HG03159 (cell line): Measurements from ENCODE around the gene RBM38.
A peak's percentile ranks its signal among the peaks of the same experiment; 100 is the strongest.

Source experiments
- ATAC-seq: cut with Tn5 transposase; IDR thresholded peaks from one replicate; pipeline ENCODE4 v1.9.1; 2021; ENCODE audit warnings: mild to moderate bottlenecking, moderate library complexity; ENCODE audit not compliant: unreplicated experiment

RBM38 gene

DNA sequence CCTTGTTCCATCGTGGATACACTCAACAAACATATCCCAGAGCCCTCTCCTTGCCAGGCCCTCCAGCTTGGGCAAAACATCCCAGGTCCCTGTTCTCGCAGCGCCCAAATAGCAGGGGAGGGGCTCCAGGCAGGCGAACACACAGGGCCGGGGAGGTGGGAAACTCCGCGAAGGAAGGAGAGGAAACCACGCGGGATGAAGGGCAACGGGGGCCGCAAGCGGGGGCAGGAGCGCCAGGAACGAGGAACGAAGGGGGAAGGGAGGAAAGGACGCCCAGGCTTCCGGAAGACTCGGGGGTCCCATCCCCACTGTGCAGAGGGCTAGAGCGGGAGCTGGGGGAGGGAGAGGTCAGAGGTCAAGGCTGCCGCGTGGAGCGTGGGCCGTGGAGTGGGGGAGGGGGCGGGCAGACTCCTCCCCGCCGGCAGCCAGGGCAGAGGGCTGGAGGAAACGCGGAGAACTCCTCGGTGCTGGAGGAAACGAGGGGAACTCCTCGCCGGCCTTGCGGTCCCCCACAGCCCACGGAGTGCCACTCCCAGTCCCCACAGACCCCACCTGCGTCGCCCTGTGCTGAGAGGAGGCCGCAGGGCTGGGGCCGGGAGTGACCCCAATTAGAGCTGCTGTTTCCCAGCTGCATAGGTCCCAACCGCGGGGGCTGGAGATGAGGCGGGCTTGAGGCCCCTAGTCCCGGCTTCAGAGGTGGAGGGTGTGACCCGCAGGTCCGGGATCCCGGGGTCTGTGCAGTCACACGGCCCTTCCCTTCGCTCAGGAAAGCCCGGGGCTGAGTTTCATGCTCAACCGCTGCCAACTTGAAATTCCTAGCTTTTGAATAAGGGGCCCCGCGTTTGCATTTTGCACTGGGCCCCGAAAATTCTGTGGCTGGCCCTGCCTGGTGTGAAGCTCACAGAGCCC is 1.2 kb upstream of the RBM38 start:
- no peak for ATAC-seq

DNA sequence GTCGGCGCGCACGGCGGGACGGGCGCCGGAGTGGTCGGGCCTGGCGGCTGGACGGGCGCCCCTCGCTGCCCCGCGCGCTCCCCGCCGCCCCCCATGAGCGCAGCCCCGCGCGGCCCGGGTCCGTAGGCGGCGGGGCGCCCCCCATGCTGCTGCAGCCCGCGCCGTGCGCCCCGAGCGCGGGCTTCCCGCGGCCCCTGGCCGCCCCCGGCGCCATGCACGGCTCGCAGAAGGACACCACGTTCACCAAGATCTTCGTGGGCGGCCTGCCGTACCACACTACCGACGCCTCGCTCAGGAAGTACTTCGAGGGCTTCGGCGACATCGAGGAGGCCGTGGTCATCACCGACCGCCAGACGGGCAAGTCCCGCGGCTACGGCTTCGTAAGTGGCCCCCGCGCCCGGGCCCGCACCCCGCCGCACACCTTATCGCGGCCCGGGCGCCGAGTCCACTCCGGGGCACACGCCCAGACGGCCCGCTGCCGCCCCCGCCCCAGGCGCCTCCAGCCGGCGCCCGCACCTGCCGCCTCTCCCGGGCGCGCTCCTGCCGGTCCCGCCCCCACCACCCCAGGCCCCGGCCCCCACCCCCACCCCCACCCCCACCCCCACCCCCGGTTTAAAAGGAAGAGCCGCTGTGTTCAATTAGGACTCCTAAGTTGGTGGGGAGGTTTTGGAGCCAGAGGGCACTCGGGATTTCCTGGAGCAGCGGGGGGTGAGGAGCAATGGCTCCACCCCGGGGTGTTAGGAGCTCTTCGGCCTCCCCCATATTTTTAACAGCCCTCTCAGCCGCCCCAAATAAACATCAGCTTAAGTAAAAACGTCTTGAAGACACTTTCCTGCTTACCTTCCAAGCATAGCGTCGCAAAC is 474 bp downstream of the RBM38 start:
- no peak for ATAC-seq

DNA sequence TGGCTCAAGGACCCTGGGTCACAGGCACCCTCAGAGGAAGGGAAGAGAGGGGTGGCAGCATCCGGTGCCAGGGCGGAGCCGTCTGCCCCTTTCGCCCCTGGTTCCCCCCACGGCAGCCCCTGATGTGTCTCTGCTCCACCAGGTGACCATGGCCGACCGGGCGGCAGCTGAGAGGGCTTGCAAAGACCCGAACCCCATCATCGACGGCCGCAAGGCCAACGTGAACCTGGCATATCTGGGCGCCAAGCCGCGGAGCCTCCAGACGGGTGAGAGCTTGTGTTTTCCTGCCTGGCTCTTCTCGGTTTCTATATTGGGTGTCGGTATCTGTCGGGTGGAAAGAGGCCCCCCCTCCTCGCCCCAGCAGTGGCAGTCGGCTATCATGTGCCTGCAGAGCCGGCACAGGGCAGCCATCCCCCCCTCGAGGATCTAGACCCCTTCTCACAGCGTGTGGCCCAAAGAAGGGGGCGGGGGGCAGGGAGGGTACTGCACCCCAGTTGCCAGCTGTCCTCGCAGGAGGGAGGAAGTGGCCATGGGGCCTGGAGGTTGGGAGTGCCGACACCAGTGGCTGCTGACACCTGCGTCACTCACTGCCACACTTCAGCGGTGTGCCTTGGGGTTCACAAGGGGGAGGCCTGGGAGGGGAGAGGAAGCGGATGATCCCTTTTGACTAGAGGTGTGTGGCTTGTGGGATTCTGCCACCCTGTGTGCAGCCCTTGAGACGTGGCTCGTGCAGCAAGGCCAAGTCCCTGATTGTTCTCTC is 1.5 kb downstream of the RBM38 start:
- no peak for ATAC-seq

DNA sequence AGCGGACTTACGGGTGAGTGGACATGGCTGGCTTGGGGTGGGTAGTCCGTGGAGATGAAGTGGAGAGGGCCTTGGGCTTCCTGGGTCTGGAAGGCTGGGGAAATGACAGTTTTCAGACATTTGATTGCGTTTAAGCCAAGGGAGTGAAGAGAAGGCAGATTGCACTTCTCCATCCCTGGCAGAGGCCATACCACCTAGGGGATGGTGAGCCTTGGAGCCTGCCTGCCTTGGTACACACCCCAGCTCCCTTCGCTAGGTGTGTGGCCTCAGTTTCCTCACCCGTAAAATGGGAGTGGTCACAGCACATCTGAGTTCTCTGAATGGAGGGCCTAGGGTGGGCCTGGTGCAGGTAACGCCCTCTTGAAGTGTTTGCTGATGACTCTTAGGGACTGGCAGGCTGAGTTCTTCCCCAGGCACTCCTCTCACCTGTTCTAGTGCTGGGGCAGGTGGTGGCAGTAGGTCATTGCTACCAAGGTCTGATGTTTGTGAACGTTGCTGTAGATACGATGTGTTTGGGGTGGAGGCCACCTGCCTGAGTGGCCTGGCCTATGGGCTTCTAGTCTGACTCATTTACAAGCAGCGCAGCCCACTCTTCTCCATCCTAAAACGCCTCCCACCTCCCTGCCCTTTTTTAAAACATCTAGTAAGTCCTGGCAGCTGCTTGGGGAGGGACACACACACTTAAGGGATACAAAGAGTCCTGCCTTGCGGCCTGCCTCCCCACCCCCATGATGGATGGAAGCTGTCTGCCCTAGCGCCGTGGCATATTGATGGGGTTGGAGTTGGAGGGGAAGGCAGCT is 2.3 kb downstream of the RBM38 start:
- ATAC-seq, result no peak

DNA sequence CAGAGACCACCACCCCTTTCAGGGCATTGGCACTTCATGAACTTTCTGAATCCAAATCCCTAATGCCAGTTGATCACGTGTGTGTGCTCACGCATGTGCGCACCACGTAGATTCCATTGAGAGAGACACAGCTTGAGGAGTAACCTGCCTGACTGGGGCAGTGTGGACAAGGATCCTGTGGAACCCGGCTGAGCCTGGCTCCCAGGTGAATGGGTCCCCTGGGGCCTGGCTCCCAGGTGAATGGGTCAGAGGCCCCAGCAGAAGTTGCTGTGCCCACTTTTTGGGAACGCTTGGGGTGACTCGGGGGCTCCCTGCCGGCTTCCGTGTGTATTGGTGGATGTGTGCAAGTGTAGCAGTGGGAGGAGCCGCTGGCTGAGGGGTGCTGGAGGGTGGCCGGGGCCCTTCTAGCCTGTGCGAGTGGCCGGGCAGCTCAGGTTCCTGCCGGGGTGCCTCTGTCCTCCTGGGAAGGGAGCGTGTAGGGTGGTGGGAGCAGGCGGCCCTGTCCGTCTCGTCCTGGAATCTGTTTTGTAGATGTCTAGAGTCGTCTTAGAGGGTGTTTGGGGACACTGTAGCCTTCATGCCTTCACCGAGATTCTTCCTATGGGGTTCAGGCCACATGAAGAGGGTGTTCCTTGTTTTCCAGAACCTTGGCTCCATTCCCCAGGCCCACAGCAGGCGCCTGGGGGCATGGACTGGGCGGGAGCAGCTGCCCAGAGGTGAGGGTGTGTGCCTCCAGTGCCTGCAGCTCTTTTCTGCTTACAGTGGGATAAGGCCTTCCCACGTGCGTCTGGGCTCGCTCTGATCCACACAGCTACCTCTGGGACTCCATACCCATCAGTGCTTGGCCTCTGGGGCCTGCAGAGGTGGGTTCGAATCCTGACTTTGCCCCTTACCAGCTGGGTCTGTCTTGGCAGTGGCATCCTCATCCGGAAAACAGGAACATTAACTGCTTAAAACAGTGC is 3.2 kb downstream of the RBM38 start:
- ATAC-seq, result no peak

DNA sequence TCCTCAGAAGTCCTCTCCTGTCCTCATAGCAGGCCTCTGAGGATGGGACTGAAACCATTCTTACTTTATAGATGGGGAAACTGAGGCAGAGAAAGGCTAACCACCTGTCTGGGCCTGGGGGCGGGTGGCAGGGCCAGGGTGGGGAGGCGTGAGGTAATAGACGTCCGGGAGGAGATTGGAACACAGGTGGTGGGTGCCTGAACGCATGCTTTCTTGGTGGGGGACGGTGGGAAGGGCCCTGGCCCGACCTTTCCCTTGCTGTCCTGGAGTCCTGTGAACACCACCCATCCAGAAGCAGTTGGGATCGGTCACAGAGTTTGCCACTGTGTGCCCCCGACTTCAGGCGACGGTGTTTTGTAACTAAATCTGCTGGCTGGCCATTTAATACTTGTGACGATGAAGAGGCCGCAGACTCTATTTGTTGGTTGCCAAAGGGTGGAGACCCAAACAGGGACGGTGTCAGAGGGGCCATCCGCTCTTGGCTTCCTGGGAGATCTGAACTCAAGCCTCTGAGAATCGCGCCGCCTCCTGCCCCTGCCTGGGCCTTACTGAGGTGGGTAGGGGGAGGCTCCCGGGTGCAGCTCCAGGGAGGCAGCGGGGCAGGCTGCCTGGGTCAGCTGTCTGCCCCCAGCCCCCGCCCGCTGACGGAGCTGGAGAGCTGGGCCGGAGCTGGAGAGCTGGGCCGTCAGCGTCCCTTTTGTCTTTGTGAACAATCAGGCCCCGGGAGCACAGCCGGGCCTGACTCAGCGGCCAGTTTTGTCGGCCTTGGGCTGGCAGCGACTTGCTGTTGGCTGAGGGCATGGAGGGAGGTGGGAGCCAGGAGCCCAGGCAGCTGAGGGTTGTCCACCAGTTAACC is 4.1 kb downstream of the RBM38 start:
- ATAC-seq, result no peak

DNA sequence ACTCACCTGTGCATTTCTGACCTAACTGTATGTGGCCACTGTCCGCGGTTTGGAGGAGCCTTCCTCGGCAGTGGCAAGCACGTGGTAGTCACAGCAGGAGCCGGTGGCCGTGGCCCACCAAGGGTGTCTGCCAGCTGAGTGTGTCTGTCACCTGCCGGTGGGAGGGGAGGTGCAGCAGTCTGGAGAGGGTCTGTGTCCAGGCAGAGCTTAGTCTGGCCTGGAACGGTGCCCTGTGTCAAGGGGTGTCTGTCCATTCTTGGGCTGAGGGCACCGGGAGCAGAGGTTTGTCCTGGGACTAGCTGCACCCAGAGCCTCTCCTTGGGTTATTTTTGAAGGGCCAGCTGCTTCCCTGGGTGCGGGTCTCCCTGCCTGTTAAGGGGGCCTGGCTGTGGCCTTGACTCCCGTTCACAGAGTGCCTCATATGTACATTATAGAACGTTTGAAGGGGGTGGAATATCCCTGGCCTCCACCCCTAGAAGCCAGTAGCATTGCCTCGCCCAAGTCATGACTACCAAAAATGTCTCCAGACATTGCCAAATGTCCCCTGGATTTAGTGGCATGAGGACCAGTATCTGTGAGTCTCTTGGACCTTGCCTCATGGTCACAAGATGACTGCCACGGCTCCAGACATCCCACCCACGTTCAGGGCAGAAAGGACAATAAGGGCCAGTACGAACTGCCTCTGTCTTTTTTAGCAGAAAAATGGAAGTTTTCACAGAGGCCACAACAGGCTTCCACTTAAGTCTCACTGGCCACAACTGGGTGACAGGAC is 5.2 kb downstream of the RBM38 start:
- ATAC-seq, result no peak

DNA sequence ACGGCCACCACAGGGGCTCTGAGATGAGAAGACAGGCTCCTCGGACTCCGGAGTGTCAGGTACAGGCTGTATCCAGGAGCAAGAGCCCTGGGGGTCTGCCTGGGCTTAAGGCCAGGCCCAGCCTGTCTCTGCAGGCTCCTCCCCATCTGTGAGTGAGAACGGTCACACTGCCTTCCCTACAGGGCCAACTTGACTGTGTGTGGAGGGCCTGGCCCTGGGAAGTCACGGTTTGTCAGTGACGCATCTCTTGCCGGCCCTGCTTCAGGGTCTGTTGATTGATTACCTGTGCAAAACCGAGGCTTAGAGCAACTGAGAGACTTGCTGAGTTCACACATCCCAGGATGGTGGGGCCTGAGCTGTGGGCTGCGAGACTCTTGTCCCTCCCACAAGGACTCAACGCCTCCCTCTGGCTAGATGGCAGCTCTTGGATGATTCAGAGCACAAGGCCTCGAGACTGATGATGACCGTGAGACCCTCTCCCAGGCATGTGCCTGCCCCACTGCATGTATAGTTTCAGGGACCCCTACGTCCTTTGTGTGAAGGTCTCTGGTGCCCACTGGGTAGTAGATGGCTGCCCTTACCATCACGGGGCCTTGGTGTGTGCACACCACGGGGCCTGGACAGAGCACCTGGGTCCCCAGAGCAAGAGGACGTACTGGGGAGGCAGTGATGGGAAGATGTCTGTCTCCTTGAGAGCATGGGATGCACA is 5.9 kb downstream of the RBM38 start:
- ATAC-seq, result no peak

DNA sequence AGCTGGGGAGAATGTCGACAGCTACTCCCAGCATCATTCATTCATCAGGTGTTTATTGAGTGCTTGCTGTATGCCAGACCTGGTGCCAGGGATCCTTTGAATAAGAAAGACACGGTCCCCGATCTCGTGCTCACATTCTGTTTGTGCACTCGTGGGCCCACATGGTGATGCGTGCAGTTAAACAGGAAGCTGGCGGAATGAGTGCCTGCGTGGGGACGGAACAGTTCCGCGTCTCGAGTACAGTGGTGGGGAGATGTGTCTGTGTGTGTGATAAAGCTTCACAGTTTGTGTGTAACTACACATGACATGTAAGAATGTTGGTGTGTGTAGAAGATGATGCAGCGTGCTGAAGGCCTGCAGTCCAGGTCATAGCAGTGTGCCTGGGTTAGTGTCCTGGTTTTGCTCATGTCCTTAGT is 6.5 kb downstream of the RBM38 start:
- peak; percentile 11 for ATAC-seq

DNA sequence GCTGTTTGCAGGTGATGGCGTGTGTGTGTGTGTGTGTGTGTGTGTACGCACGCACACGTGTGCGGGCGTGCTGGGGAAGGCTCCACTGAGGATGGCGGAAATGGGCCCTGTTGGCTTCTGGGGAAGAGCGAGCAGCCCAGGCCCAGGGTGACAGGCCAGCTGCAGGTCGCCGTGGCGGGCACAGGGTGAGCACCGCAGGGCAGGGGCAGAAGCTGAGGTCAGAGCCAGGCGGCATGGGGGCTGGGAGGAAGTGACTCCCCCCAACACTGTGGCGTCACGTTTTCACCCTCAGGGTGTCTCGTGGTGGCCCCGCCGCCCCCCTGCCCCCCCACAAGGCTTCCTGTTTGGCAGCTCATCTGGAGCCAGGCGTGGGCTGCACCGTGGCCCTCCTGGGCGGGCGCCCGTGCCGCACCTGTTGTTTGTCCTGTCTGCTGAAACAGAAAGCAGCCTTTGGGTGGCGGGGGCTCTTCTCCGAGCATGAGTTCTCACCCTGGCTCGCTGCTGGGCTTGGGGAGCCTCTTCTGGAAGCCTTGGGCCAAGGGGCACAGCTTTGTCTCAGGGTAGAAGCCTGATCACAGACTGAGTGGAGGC is 7.1 kb downstream of the RBM38 start:
- ATAC-seq, result peak; percentile 56

DNA sequence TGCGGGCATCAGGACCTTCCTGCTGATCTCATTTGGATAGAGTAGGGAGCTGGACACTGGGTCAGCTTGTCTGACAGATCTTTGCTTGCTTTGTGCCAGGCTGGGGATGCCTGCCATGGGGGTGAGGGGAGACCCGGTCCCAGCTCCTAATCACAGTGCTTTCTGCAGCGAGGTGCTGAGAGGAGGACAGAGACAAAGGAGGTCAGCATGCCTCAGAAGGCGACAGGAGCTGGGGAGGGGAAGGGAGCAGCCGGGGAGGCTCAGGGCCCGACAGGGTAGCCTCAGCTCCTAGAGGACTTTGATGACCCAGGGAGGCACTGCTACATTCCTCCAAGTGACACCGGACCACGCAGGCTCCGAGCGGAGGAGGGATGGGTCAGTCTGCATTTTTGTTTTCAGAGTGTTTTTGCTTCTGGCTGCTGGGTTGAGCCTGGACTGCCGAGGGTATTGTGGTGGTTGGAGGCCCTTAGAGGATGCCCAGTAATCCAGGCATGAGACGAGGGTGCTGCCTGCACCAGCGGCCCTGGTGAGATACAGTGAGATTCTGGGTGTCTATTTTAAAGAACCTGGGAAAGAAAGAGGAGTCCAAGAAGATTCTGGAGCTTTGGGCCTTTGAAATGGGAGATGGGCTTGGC is 7.8 kb downstream of the RBM38 start:
- no peak for ATAC-seq

DNA sequence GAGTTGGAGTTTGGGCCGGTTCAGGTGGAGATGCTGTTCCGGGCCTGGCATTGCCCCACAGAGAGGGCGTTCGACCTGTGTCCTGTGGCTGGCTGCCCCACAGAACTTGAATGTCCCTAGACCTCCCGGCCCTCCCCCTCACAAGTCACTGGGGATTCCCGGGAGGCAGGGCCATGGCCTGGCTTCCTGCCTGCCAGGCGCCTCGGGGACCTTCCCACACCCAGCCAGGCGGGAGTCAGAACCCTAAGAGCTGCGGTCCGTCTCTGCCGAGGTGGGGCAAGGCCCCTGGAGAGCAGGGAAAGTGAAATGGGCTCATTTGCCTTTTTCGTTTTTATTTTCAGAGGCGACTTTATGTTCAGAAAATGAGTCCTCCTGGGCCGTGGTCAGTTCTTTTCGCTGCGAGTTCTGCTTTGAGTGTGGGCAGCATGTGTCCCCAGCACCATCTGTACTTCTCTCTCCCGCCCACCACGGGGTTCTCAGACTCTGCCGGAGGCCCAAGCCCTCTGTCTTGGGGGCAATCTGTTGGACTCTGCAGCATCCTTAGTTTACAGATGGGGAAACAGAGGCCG is 8.5 kb downstream of the RBM38 start:
- ATAC-seq, result no peak

DNA sequence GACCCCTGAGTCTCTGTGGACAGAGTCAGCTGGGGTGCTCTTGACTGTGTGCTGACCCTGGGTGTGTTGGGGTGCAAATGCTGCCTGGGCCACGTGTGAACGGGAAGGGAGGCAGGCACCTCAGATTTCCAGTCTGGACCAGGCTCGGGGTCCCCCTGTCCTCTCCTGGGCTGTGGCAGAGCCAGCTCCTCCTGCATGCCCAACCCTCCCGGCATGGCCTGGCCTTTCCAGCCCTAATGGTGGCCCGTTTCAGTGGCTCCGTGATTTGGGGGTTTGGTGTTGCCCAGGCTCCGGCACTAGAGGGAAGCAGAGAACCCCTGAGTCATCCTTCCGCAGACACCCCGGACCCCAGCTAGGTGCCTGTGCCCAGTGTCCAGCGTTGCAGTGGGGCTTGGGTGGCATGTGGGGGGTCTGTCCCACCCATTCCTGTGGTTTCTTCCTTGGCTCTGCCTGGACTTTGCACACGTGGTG is 9.1 kb downstream of the RBM38 start:
- ATAC-seq, result no peak

DNA sequence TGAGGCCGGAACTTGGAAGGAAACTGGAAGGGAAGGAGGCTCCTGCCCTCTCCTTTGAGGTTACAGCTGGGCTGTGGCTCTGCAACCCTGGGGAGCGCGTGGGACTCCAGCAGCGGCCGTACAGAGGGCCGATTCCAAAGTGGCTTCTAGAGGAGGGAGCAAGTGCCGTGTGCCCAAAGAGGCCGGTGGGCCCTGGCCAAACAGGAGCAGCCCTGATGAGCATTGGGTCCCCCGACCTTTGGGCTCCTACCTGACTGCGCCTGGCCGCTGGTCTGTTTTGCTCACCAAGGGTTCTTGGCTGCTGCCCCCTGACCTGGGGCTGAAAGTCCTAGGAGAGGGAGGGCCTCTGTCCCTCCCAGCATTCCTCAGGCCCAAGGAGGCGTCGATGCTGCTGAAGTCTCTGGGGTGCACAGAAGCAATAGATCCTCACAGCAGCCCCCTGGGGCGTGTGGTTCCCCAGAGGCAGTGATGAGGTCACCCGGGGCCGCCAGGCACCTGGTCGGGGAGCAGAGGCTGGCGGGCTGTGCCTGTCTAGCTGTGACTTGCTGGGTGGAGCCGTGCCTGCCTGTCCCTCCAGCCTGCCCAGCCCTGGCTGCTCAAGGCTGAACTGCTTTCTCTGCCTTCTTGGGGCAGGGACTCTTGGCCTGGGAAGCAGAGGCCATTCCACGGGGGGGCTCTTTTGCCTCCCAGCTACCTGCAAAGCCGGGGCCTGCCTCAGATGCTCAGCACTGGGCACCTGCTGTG is 9.8 kb downstream of the RBM38 start:
- ATAC-seq, result no peak

DNA sequence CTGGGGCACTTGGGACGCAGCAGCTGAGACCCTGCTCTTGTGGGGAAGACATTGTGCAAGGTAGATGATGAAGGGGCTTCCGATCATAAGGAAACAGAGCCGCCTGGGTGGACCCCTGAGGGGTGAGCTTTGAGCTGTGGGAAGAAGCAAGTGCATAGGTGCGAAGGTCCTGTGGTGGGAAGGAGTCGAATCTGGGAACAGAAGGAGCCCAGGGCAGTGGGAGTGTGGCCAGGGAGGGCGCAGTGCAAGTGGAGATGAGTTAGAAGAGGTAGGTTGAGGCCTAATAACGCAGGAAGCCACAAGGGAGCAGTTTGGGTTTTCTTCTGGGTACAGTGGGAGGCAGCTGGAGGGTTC is 10.3 kb downstream of the RBM38 start:
- ATAC-seq, result no peak
